WTC11 (cell line): ENCODE measurements around the gene EGFR. TPM values are rescaled to one million over a fixed set of nuclear protein-coding genes. Genes with fewer than 3 reads are reported as not detected.

ENCODE experiments used
- ATAC-seq: fragments of 200-7000 bp; cut with Tn5 transposase; 2 replicates; pipeline ENCODE4 v1.10.0; 2021; ENCODE audit warnings: mild to moderate bottlenecking, moderate library complexity
- CTCF ChIA-PET: fragments of 300-600 bp; sonication (Branson Sonifier 250); formaldehyde crosslinking; loops from one replicate; lab custom pipeline; 2021; ENCODE audit warnings: antibody characterized with exemption; lab: Charles Lee
- POLR2A ChIA-PET: fragments of 350-600 bp; sonication (Branson Sonifier 250); formaldehyde crosslinking; loops from one replicate; lab custom pipeline; 2021; ENCODE audit warnings: antibody characterized with exemption; lab: Charles Lee
- DNase-seq: peaks from one replicate; pipeline ENCODE4 v3.0.0; 2021; ENCODE audit warnings: low spot score
- H3K27ac Mint-ChIP-seq: 2 replicates; pipeline ENCODE4 v1.8.0; 2021; ENCODE audit warnings: mixed read lengths
- H3K27me3 Mint-ChIP-seq: 2 replicates; pipeline ENCODE4 v1.8.0; 2021; ENCODE audit warnings: low read depth, mild to moderate bottlenecking, moderate library complexity, mixed read lengths
- H3K36me3 Mint-ChIP-seq: 2 replicates; pipeline ENCODE4 v1.8.0; 2021; ENCODE audit warnings: mixed read lengths
- H3K4me1 Mint-ChIP-seq: 2 replicates; pipeline ENCODE4 v1.8.0; 2022; ENCODE audit warnings: mixed read lengths
- H3K4me3 Mint-ChIP-seq: 2 replicates; pipeline ENCODE4 v1.8.0; 2021; ENCODE audit warnings: mild to moderate bottlenecking, moderate library complexity, mixed read lengths
- H3K9me3 Mint-ChIP-seq: 2 replicates; pipeline ENCODE4 v1.8.0; 2021; ENCODE audit warnings: mixed read lengths
- ATF1 ChIP-seq: sonication (generic); formaldehyde crosslinking; IDR thresholded peaks from 2 replicates; pipeline ENCODE4 v1.8.1; 2023; ENCODE audit warnings: mild to moderate bottlenecking, moderate library complexity, missing genetic modification reagents
- CREB1 ChIP-seq: sonication (generic); formaldehyde crosslinking; IDR thresholded peaks from 2 replicates; pipeline ENCODE4 v1.8.0; 2023; ENCODE audit warnings: mild to moderate bottlenecking, missing genetic modification reagents
- CREM ChIP-seq: sonication (generic); formaldehyde crosslinking; IDR thresholded peaks from 2 replicates; pipeline ENCODE4 v1.8.1; 2022; ENCODE audit warnings: mild to moderate bottlenecking, missing genetic modification reagents, moderate library complexity
- E2F4 ChIP-seq: sonication (generic); formaldehyde crosslinking; IDR thresholded peaks from 2 replicates; pipeline ENCODE4 v1.8.1; 2022; ENCODE audit warnings: low read depth, mild to moderate bottlenecking, moderate library complexity, missing genetic modification reagents, borderline replicate concordance
- E2F5 ChIP-seq: sonication (generic); formaldehyde crosslinking; IDR thresholded peaks from 2 replicates; pipeline ENCODE4 v1.8.1; 2022; ENCODE audit warnings: mild to moderate bottlenecking, moderate library complexity, missing genetic modification reagents
- ERG ChIP-seq: fragments of 250-450 bp; sonication (Bioruptor Pico); IDR thresholded peaks from 2 replicates; pipeline ENCODE4 v1.8.0; 2021; ENCODE audit warnings: mild to moderate bottlenecking
- ESRRA ChIP-seq: sonication (generic); formaldehyde crosslinking; IDR thresholded peaks from 2 replicates; pipeline ENCODE4 v1.8.1; 2022; ENCODE audit warnings: mild to moderate bottlenecking, missing genetic modification reagents, borderline replicate concordance
- FOXP4 ChIP-seq: sonication (generic); formaldehyde crosslinking; IDR thresholded peaks from 2 replicates; pipeline ENCODE4 v1.8.0; 2022; ENCODE audit warnings: mild to moderate bottlenecking, missing genetic modification reagents
- GRHL2 ChIP-seq: fragments of 250-450 bp; sonication (Bioruptor Pico); IDR thresholded peaks from 2 replicates; pipeline ENCODE4 v1.8.0; 2022; ENCODE audit warnings: mild to moderate bottlenecking, moderate library complexity; ENCODE audit not compliant: insufficient replicate concordance, severe bottlenecking
- KAT7 ChIP-seq: sonication (generic); formaldehyde crosslinking; IDR thresholded peaks from 2 replicates; pipeline ENCODE4 v1.8.1; 2023; ENCODE audit warnings: missing genetic modification reagents, mild to moderate bottlenecking, borderline replicate concordance
- MAX ChIP-seq: sonication (generic); formaldehyde crosslinking; IDR thresholded peaks from 2 replicates; pipeline ENCODE4 v1.8.0; 2022; ENCODE audit warnings: mild to moderate bottlenecking, missing genetic modification reagents
- MXD4 ChIP-seq: fragments of 250-450 bp; sonication (Bioruptor Pico); IDR thresholded peaks from 2 replicates; pipeline ENCODE4 v1.8.0; 2021; ENCODE audit warnings: mild to moderate bottlenecking, moderate library complexity, borderline replicate concordance
- NFYB ChIP-seq: sonication (generic); formaldehyde crosslinking; conservative IDR thresholded peaks from 2 replicates; pipeline ENCODE4 v1.8.0; 2022; ENCODE audit warnings: low read depth, missing genetic modification reagents
- NR2C2 ChIP-seq: sonication (generic); formaldehyde crosslinking; IDR thresholded peaks from 2 replicates; pipeline ENCODE4 v1.8.0; 2022; ENCODE audit warnings: mild to moderate bottlenecking, missing genetic modification reagents
- STAT6 ChIP-seq: sonication (generic); formaldehyde crosslinking; conservative IDR thresholded peaks from 2 replicates; pipeline ENCODE4 v1.8.1; 2023; ENCODE audit warnings: mild to moderate bottlenecking, low read depth, missing genetic modification reagents, moderate library complexity
- USF2 ChIP-seq: sonication (generic); formaldehyde crosslinking; IDR thresholded peaks from 2 replicates; pipeline ENCODE4 v1.8.1; 2023; ENCODE audit warnings: mild to moderate bottlenecking, missing genetic modification reagents, moderate library complexity
- ZBTB21 ChIP-seq: sonication (generic); formaldehyde crosslinking; IDR thresholded peaks from 2 replicates; pipeline ENCODE4 v1.8.1; 2023; ENCODE audit warnings: mild to moderate bottlenecking, missing genetic modification reagents, borderline replicate concordance
- ZBTB43 ChIP-seq: sonication (generic); formaldehyde crosslinking; IDR thresholded peaks from 2 replicates; pipeline ENCODE4 v1.8.1; 2023; ENCODE audit warnings: mild to moderate bottlenecking, missing genetic modification reagents
- ZNF219 ChIP-seq: sonication (generic); formaldehyde crosslinking; IDR thresholded peaks from 2 replicates; pipeline ENCODE4 v1.8.0; 2023; ENCODE audit warnings: missing genetic modification reagents, mild to moderate bottlenecking, borderline replicate concordance
- ZNF425 ChIP-seq: fragments of 250-450 bp; sonication (Bioruptor Pico); conservative IDR thresholded peaks from 2 replicates; pipeline ENCODE4 v1.9.0; 2021; ENCODE audit warnings: mild to moderate bottlenecking
- total RNA-seq: library from RNA; stranded (reverse); gene quantifications from 3 replicates; pipeline ENCODE4 v1.2.3, GENCODE V29; 2021

The EGFR gene
- total RNA-seq, 1 experiment from 2014 or later = 5.9 TPM

- Mint-ChIP-seq H3K4me1 (peaks cover 21% of the 10 kb centered on the region), H3K9me3 (no peaks in the 10 kb centered on the region)
- TF ChIP-seq USF2 (CRISPR knock-in tag) (no peak), FOXP4 (no peak), NR2C2 (no peak), ERG (CRISPR knock-in tag) (no peak), NFYB (CRISPR knock-in tag) (no peak), STAT6 (CRISPR knock-in tag) (no peak), CREM (no peak), CREB1 (CRISPR knock-in tag) (no peak), E2F5 (CRISPR knock-in tag) (no peak), ZBTB21 (CRISPR knock-in tag) (no peak), ESRRA (CRISPR knock-in tag) (no peak), MXD4 (CRISPR knock-in tag) (no peak), ZNF425 (CRISPR knock-in tag) (no peak), E2F4 (CRISPR knock-in tag) (no peak), MAX (CRISPR knock-in tag) (no peak), KAT7 (no peak), GRHL2 (CRISPR knock-in tag) (no peak), ATF1 (no peak), ZNF219 (CRISPR knock-in tag) (no peak), ZBTB43 (CRISPR knock-in tag) (no peak)
Observed at GRCh38 chr7:55093674-55094073, 74.9 kb downstream of the EGFR start.

More at GRCh38 chr7:55093674-55094073, 74.9 kb downstream of the EGFR start:
- POLR2A ChIA-PET = no interaction called here
- DNase-seq (no peak), ATAC-seq (no peak)
- Mint-ChIP-seq H3K36me3 (no peaks in the 10 kb centered on the region), H3K27me3 (no peaks in the 10 kb centered on the region), H3K4me3 (no peak overlapping the region), H3K27ac (no peak overlapping the region)
- CTCF ChIA-PET = interaction anchor here (1.5 kb wide), 1 partner anchor 162 kb away, joined by 3 read pairs; no protein-coding TSS in a partner anchor
